Fibroblast of skin of left quadriceps (primary cell): ENCODE results near the gene CMC1.
A peak's percentile ranks its signal among the peaks of the same experiment; 100 is the strongest.
"Not testable (repeated sequence)": the region's sequence is repeated elsewhere in the genome, so short reads cannot be mapped to it uniquely, and the experiment has no call there.

Experiments
- DNase-seq, 2 experiments: peaks; one replicate each; pipeline ENCODE4 v3.0.0-alpha.2; 2013; ENCODE audit warnings: low read depth in 2 of 2

CMC1 gene

DNA sequence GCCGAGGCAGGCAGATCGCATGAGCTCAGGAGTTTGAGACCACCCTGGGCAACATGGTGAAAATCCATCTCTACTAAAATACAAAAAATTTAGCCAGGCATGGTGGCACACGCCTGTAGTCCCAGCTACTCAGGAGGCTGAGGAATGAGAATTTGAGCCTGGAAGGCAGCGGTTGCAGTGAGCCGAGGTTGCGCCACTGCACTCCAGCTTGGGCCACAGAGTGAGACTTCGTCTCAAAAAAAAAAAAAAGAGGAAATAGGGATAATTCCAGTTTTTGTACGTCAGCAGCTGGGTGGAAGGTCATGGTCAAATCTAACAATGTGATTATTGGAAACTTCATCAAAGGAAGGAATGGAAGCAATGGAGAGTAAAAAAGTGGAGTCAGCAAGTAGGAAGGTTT, 3.1 kb downstream of the CMC1 start:
- DNase-seq = no peak

- DNase-seq = no peak
Observed at GRCh38 chr3:28247286-28247685, 5.9 kb downstream of the CMC1 start.

DNA sequence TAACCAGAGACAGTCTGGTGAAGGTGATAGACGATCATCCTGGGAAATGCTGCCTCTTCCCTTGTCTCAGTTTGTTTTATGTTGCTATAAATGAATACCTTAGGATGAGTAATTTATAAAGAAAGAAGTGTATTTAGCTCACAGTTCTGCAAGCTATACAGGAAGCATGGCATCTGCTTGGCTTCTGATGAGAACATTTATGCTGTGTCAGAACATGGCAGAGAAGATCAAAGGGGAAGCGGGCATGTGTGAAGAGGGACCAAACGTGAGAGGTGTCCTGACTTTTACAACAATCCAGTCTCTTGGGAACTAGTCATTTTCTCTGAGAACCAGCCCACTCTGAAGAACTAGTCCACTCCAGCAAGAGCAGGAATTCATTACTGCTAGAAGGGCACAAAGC, 9.6 kb downstream of the CMC1 start:
- no peak for DNase-seq

DNA sequence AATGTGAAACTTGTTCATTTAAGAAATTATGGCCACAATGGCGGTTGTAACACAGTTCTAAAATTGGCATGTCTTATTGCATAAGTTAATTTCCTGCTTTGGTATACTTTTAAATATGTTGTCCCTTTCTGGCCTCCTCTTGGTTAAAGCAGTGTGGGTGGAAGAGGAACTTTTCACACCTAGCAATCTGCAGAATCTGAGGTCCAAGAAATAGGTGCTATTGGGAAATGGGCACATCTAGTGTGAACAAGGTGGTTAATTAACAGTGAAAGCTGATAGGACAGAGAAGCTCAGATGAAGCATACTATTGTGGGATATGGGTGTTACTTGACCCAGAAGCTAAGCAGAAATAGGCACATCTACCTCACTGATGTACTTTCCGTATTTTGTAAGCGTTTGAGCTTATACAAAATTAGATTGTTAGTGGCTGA, 10.6 kb downstream of the CMC1 start:
- DNase-seq = no peak

DNA sequence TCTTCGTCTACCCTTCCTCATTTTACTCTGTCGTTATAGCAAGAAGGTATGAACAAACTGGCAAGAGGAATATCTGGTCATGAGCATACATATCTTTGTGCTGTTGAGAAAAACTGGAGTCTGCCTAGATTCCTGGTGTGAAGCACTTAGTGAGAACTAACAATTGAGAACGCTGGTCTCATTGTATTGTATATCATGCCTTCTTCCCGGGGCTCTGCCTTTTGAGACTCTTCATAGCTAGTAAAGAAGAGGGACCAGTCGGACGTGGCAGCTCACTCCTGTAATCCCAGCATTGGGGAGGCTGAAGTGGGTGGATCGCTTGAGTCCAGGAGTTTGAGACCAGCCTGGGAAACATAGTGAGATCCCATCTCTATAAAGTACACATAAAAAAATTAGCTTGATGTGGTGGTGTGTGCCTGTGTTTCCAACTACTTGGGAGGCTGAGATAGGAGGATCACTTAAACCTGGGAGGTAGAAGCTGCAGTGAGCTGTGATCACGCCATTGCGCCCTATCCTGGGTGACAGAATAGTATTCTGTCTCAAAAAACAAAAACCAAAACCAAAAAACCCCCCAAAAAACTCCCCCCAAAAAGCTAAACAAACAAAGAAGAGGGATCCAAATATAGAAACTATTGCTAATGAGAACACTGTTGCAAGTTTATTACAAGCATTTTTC, 11.8 kb downstream of the CMC1 start:
- no peak for DNase-seq

GRCh38 chr3:28262001-28262400, 20.6 kb downstream of the CMC1 start:
- DNase-seq = no peak

- no peak for DNase-seq
Observed at GRCh38 chr3:28265641-28266040, 24.2 kb downstream of the CMC1 start.

DNA sequence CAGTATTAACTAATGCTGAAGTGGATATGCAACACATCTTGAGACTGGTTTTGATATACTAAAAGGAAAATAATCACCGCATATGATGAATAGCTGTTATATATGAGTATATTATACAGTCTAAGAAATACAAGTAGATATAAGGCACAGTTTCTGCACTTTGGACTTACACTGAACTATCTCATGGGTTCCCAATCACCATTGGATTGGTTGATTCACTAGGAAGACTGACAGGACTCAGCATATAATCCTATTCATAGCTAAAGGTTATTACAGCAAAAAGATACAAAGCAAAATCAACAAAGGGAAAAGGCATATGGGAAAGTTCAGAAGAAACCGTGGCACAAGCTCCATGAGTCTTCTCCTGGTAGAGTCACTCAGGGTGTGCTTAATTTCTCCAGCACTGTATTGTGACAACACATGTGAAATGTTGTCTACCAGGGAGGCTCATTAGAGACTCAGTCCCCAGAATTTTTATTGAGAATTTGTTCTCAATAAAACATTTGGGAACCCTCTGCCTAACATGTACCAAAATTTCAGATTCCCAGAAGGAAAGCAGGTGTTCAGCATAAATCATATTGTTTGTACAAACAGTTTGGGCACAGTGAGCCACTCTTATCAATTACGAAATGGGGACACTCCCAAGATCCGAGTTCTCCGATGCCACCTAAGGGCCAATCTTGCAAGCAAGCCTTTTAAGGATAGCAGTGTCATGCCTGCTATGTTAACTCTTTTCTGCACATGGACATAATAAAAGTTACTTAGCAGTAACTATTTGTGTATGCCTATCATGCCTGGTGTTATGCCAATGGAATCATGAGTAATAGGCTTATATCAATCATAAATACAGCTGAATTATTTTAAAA, 26.8 kb downstream of the CMC1 start:
- no peak for DNase-seq

DNA sequence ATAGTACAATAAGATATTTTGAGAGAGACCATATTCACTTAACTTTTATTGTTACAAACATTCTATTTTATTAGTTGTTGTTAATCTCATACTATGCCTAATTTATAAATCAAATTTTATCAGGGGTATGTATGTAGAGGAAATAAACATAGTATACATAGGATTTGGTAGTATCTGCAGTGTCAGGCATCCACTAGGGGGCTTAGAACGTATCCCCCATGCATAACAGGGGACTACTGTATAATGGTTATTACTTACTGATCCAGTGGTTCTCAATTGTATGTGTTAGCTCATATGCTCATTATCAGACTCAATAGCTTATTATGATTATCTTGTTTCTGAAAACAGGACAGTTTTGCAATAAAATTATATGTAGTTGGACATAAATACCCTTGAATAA, 27.6 kb downstream of the CMC1 start:
- DNase-seq = no peak

DNA sequence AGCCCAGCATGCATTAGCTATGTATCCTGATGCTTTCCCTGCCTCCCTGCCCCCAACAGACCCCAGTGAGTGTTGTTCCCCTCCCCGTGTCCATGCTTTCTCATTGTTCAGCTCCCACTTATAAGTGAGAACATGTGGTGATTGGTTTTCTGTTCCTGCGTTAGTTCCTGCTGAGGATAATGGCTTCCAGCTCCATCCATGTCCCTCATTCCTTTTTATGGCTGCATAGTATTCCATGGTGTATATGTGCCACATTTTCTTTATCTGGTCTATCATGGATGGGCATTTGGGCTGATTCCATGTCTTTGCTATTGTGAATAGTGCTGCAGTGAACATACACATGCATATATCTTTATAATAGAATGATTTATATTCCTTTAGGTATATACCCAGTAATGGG, 28.5 kb downstream of the CMC1 start:
- DNase-seq = not testable (repeated sequence)

DNA sequence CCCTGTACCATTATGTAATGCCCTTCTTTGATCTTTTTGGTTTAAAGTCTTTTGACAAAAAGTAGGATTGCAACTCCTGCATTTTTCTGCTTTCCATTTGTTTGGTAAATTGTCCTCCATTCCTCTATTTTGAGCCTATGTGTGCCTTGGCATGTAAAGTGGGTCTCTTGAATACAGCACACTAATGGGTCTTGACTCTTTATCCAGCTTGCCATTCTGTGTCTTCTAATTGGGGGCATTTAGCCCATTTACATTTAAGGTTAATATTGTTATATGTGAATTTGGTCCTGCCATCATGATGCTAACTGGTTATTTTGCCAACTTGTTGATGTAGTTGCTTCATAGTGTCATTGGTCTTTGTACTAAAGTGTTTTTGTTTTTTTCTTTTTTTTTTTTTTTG, 32.4 kb downstream of the CMC1 start:
- no peak for DNase-seq

- no peak for DNase-seq
Observed at GRCh38 chr3:28278918-28279317, 37.5 kb downstream of the CMC1 start.

DNA sequence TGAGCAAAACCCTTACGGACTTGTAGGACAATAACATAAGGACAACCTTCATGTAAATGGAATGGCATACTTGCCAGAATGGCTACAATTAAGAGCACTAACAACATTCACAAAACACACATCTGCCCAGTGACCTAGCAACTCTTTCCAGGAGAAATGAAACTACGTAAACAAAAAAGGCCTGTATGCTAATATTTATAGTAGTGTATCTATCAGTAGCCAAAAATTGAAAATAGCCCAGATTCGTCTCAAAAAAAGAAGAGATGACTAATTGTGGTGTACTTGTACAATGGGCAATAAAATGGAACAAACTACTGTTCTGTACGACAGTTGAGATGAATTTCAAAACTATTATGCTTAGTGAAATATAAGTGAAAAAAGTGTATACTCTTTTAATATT, 38.4 kb downstream of the CMC1 start:
- no peak for DNase-seq

DNA sequence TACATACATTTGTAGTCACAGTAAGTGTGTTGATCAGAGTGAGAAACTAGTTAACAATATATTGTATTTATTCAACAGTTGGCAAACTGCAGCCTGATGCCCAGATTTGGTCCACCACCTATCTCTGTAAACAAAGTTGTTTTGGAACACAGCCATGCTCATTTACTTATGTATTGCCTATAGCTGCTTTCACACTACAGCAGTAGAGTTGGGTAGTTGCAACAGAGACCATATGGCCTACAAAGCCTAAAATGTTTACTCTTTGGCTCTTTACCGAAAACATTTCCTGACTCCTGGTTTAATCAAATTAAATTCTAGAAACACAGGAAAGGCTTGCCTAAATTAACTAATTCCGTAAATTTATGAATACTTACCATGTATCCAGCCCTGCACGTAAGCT, 39.4 kb downstream of the CMC1 start:
- no peak for DNase-seq

DNA sequence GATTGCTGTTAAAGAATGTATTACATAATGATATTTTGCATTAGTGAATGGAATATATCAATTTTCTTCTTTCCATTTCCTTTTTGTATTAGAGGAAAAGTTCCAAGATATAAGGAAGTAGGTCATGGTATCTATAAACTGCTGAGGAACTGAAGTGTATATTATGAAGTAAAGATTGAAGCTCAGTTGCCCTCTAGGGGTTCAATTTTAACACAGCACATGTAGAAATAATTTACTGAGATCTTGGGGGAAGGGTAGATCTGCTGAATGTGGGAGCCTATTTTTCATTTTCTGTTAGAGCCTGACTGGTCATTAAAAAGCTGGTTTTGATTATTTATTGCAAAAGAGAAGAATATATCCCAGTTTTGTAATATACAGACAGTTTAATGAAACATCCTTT, 45.2 kb downstream of the CMC1 start:
- peak; percentile 21 to 32 for DNase-seq

DNA sequence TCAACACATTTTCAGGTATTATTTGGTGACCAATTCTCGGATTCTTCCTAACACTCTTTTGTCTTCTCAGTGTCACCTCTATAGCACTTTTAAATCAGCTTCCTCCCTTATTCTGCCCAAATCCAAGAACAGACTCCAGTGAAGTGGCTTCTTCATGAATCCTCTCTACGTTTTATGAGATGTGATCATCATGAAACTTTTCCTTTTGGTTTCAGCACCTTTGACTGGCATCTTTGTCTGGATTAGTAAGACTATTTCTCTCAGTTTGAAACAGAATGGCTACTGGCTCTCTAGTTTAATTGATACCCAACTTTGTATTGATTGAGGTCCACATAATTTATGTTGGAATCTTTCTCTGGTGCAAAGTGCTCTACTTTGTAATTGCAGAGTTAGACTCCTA, 45.6 kb downstream of the CMC1 start:
- DNase-seq = no peak

- no peak for DNase-seq
Observed at GRCh38 chr3:28290863-28291300, 49.5 kb downstream of the CMC1 start.

DNA sequence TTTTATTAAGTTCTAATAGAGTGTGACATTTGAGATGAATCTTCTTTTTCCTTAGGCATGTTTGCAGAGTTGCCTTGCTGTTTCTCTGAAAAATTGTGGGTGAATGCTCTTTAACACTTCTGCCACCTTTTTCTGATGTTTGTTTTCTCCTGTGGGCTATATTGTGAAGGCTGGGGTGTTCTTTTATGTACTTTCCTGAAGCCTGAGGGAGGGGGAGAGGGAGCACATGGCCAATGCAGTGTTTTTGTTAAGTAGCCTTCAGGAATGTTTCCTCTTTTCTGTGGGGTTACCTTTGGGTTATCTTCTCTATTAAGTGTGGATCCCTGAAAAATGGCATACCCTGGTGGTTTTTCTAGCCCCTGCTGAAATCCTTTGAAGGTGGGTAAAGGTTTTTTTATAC, 50.2 kb downstream of the CMC1 start:
- no peak for DNase-seq

DNA sequence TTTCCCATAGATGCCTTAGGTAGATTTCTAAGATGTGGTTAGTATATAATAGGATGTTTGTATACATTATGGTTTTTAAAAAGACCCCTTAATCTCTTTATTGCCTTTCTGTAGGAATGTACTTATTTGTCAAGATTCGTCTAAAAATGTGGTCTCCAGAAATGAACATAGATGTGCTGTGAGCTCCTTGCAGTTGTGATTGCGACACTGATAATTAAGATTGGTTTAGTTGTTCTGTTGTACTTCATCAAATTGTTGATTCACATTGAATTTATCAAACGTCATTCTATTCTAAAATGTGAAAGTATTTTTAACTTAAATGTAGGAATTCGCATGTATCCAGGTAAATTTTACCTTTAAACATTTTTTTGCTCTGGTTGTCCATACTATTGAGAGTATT, 51.2 kb downstream of the CMC1 start:
- no peak for DNase-seq

GRCh38 chr3:28294667-28295413, 53.4 kb downstream of the CMC1 start:
- no peak for DNase-seq

GRCh38 chr3:28295898-28296490, 54.6 kb downstream of the CMC1 start:
- peak in 1 of 2 experiments; percentile 15 for DNase-seq

- no peak for DNase-seq
Observed at GRCh38 chr3:28299705-28300104, 58.3 kb downstream of the CMC1 start.
